Endodermal cell (in vitro differentiated cells): ENCODE results near the gene CCP110. TPM values are rescaled to one million over a fixed set of nuclear protein-coding genes. Genes with fewer than 3 reads are reported as not detected.

Source experiments
- DNase-seq: peaks from one replicate; pipeline ENCODE4 v3.0.0-alpha.2; 2017
- H3K27ac ChIP-seq: 2 replicates; pipeline ENCODE4 v1.5.1; 2013; ENCODE audit warnings: mild to moderate bottlenecking, low read depth, low read length, moderate library complexity
- H3K27me3 ChIP-seq: 2 replicates; pipeline ENCODE4 v1.6.1; 2013; ENCODE audit warnings: mild to moderate bottlenecking, low read length, moderate library complexity; ENCODE audit not compliant: insufficient read depth, control insufficient read depth, poor library complexity, severe bottlenecking
- H3K36me3 ChIP-seq: 2 replicates; pipeline ENCODE4 v1.7.0; 2013; ENCODE audit warnings: mild to moderate bottlenecking, low read length, moderate library complexity; ENCODE audit not compliant: control insufficient read depth, insufficient read depth
- H3K4me1 ChIP-seq: one replicate; pipeline ENCODE4 v1.7.0; 2013; ENCODE audit warnings: low read length; ENCODE audit not compliant: control insufficient read depth, insufficient read depth
- H3K4me3 ChIP-seq: 2 replicates; pipeline ENCODE4 v1.5.1; 2013; ENCODE audit warnings: mild to moderate bottlenecking, low read length, moderate library complexity
- H3K9ac ChIP-seq: 2 replicates; pipeline ENCODE4 v1.6.1; 2013; ENCODE audit warnings: mild to moderate bottlenecking, low read length, moderate library complexity; ENCODE audit not compliant: poor library complexity, severe bottlenecking; ENCODE audit errors: extremely low read depth
- H3K9me3 ChIP-seq: 2 replicates; pipeline ENCODE4 v1.6.1; 2013; ENCODE audit warnings: mild to moderate bottlenecking, low read length, moderate library complexity; ENCODE audit not compliant: control insufficient read depth
- H3K27ac Mint-ChIP-seq: 2 replicates; pipeline ENCODE4 v1.8.0; 2020; ENCODE audit warnings: mixed read lengths
- H3K27me3 Mint-ChIP-seq: 2 replicates; pipeline ENCODE4 v1.8.0; 2021; ENCODE audit warnings: mild to moderate bottlenecking, mixed read lengths; ENCODE audit not compliant: insufficient read depth
- H3K36me3 Mint-ChIP-seq: 2 replicates; pipeline ENCODE4 v1.8.0; 2020; ENCODE audit warnings: low read depth, mixed read lengths
- H3K4me1 Mint-ChIP-seq: 2 replicates; pipeline ENCODE4 v1.8.0; 2020; ENCODE audit warnings: mixed read lengths
- H3K4me3 Mint-ChIP-seq: 2 replicates; pipeline ENCODE4 v1.8.0; 2020; ENCODE audit warnings: mild to moderate bottlenecking, moderate library complexity, mixed read lengths
- H3K9me3 Mint-ChIP-seq: 2 replicates; pipeline ENCODE4 v1.8.0; 2020; ENCODE audit warnings: mild to moderate bottlenecking, mixed read lengths
- WGBS, 2 experiments: methylation state at CpG; one replicate each; pipeline versions ENCODE4 v1.1.5 to v1.1.7; 2013; ENCODE audit warnings: missing lambda C conversion rate in 2 of 2, mixed read lengths in 1 of 2; ENCODE audit not compliant: insufficient coverage in 1 of 2, insufficient read length in 1 of 2; 5-methylcytosine and 5-hydroxymethylcytosine counted together
- total RNA-seq, 2 donors: library from RNA; stranded (reverse); fragmentation: NEBNext Ultra II Directional in 1 of 2; extraction: Animal tissue kit (Norgen Biotek cat#: 25700) in 1 of 2; gene quantifications; 2 replicates in 1 of 2; 3 replicates in 1 of 2; pipeline ENCODE4 v1.2.1, GENCODE V29; 2021
- TF ChIP-seq, protein P1 (sequence below): fragments of 200-600 bp; sonication (generic); conservative IDR thresholded peaks from 2 replicates; pipeline ENCODE4 v1.5.0; 2021; ENCODE audit warnings: antibody characterized with exemption, mild to moderate bottlenecking

Gene CCP110
- total RNA-seq, 2 donors from 2014 or later: 16.5 to 24.0 TPM

- no peak for DNase-seq
- Histone ChIP-seq H3K4me3 (no peak overlapping the region), H3K27ac (no peak overlapping the region), H3K9ac (no peak overlapping the region), H3K36me3 (peaks cover 19% of the 10 kb centered on the region), H3K9me3 (no peaks in the 10 kb centered on the region), H3K27me3 (no peaks in the 10 kb centered on the region), H3K4me1 (peaks cover 3% of the 10 kb centered on the region)
- Mint-ChIP-seq H3K9me3 (no peaks in the 10 kb centered on the region), H3K36me3 (peaks cover 54% of the 10 kb centered on the region), H3K27me3 (no peaks in the 10 kb centered on the region), H3K27ac (peak overlapping the region; percentile 60), H3K4me1 (peaks cover 3% of the 10 kb centered on the region), H3K4me3 (no peak overlapping the region)
- TF ChIP-seq, protein P1, sequence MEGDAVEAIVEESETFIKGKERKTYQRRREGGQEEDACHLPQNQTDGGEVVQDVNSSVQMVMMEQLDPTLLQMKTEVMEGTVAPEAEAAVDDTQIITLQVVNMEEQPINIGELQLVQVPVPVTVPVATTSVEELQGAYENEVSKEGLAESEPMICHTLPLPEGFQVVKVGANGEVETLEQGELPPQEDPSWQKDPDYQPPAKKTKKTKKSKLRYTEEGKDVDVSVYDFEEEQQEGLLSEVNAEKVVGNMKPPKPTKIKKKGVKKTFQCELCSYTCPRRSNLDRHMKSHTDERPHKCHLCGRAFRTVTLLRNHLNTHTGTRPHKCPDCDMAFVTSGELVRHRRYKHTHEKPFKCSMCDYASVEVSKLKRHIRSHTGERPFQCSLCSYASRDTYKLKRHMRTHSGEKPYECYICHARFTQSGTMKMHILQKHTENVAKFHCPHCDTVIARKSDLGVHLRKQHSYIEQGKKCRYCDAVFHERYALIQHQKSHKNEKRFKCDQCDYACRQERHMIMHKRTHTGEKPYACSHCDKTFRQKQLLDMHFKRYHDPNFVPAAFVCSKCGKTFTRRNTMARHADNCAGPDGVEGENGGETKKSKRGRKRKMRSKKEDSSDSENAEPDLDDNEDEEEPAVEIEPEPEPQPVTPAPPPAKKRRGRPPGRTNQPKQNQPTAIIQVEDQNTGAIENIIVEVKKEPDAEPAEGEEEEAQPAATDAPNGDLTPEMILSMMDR: no peak
- 98% methylated on average over 4 of the region's 8 CpGs; no CpG with 5 or more reads in 1 of the 2 experiments for WGBS, 2 experiments
These were observed 66.1 kb downstream of the CCP110 start for GRCh38 chr16:19589771-19590302.

DNA sequence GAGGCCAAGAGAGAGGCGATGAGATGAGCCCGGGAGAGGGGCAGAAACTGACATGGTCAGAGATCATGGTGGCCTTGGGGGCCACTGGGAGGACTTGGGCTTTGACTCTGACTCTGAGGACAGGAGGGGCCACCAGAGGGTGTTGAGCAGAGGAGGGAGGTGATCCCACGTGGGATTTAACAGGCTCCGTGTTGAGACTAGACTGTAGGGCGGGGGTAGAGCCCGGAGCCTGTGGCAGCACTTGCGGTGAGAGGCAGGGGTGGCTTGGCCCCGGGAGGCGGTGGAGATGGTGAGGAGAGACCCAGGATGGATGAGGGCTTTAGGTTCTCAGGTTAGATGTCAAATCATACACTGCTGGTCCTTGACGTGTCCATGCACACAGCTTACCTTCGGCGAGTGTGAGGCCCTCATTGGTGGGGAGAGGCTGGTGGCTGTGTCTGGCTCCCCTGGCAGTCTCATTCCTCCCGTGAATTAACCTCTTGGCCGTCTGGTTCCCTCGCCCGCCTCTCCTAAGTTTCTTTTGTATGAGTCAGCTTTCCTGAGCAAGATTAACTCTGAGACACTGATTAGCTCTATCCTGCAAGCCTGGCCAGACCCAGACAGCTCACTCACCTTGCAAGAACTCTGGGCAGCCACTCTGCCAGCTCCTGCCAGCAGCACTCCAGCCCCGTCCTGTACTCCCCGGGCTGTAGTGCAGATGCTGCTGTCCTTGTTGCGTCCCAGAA is 71.5 kb downstream of the CCP110 start:
- Mint-ChIP-seq H3K27ac (no peak overlapping the region), H3K36me3 (peaks cover 53% of the 10 kb centered on the region), H3K27me3 (no peaks in the 10 kb centered on the region), H3K4me3 (no peak overlapping the region), H3K4me1 (no peaks in the 10 kb centered on the region), H3K9me3 (no peaks in the 10 kb centered on the region)
- WGBS, 2 experiments: 90 to 91% methylated on average over 17 to 19 of the region's 19 CpGs
- TF ChIP-seq, protein P1: no peak
- Histone ChIP-seq H3K9ac (no peak overlapping the region), H3K27me3 (no peaks in the 10 kb centered on the region), H3K27ac (peak overlapping the region; percentile 16), H3K4me1 (peaks cover 3% of the 10 kb centered on the region), H3K36me3 (peaks cover 25% of the 10 kb centered on the region), H3K4me3 (no peak overlapping the region), H3K9me3 (no peaks in the 10 kb centered on the region)
- no peak for DNase-seq

- Mint-ChIP-seq H3K4me1 (peaks cover 6% of the 10 kb centered on the region), H3K27me3 (no peaks in the 10 kb centered on the region), H3K36me3 (peaks cover 47% of the 10 kb centered on the region), H3K27ac (peak overlapping the region; percentile 39), H3K4me3 (no peak overlapping the region), H3K9me3 (no peaks in the 10 kb centered on the region)
- DNase-seq: peak; percentile 51
- H3K4me3 ChIP-seq: no peak overlapping the region
- H3K27ac ChIP-seq: no peak overlapping the region
- WGBS, 2 experiments: 82 to 98% methylated on average over 5 to 6 of the region's 6 CpGs
- H3K27me3 ChIP-seq: no peaks in the 10 kb centered on the region
- no peaks in the 10 kb centered on the region for H3K9me3 ChIP-seq
- H3K4me1 ChIP-seq: peaks cover 2% of the 10 kb centered on the region
- TF ChIP-seq, protein P1: no peak
- H3K36me3 ChIP-seq: peaks cover 31% of the 10 kb centered on the region
- H3K9ac ChIP-seq: no peak overlapping the region
These were observed 75.2 kb downstream of the CCP110 start for GRCh38 chr16:19598805-19599510.
